Stimulated activated CD8-positive, alpha-beta memory T cell treated with anti-CD3 and anti-CD28 coated beads, Interleukin-4, amount 100 ng/mL, for 24 hours (primary cell): Measurements from ENCODE around the gene RNF144B.

ENCODE experiments used
- DNase-seq: peaks from one replicate; pipeline ENCODE4 v3.0.0-alpha.2; 2020; ENCODE audit warnings: low read depth

The RNF144B gene

DNA sequence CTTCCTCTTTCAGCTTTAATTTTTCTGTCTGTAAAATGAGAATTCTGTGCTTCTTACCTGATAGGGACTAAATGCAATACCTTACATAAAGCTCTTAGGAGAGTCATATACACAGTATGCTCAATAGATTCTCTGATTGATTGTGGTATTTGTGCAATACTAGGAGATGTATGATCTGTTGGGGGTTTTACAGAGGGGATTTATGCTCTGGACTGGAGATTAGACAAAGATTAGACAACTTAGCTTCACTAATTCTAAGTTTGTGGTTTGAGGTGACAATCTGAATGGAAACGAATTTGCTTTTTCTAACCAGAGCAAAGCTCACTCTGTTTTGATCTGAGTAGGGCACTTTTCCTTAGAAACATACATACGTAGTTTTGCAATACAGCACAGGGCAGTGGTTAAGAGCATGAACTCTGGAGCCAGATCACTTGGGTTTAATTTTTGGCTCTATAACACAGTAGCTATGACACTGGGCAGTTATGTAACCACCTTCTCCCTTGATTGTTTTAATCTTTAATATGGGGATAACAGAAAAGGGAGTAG lies 126.2 kb downstream of the RNF144B start:
- DNase-seq, result no peak

DNA sequence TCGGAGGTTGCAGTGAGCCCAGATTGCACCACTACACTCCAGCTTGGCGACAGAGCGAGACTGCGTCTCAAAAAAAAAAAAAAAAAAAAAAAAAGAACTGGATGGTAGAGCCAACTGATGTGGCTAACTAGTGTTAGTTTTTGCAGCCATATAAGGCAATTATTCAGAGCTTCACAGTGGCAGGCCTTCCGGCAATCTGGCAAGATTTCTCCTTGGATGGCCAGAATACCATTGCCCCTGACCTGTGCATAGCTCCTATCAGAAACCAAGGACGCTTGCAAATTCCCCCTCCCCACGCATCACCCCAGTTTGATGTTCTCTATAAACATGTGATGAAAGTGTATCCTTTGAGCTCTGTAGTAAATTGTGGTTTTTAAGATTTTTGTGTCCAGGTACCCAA lies 127.0 kb downstream of the RNF144B start:
- no peak for DNase-seq

DNA sequence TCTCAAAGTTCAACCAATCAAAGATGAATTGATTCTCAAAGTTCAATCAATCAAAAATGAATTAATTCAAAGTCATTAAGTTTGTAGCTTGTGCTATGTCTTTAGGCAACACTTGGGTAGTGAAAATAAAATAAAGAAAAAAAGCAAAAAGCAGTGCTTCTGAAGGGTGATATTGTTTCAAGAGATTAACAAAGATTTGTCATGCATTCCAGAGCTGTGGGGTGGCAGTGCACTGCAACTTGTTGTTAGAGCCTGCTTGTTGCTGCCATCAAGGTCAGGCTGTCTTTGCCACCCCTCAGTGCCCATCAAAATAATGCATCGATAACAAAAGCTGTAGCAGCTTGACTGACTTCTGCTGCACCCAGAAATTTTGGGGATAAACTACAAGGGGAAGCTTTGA lies 128.6 kb downstream of the RNF144B start:
- no peak for DNase-seq
